ENCODE results near the gene MTA3. TPM values are rescaled to one million over a fixed set of nuclear protein-coding genes. Genes with fewer than 3 reads are reported as not detected.

MTA3 gene
- polyA plus RNA-seq, 1 donor from 2014 or later: 11.2 TPM

DNA sequence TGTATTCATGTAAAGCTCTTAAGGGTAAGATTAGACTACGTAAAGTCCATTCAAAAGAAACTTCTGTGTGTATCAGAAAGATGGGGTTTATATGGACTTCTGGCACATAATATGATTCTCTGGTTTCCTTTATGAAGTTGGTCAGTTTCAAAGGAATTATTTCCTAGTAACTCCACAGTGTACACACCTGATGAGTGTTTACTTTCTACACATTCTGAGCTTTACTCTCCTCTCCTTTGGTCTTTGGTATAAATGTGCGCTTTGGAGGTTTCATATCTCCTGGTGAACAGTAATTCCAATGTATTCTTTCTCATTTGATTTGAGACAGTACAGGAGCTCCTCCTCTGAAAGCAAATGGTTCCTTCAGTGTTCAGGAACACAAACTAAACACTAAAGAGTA is 107.4 kb downstream of the MTA3 start:
- H2AFZ ChIP-seq (ENCODE audit: low read depth, low read length): no peak overlapping the region
- H3K27ac ChIP-seq (ENCODE audit: low read length): no peak overlapping the region
- no peak overlapping the region for H3K4me3 ChIP-seq (ENCODE audit: low read length)
- H3F3A ChIP-seq (ENCODE audit: insufficient read depth, low read length, poor library complexity, severe bottlenecking): no peaks in the 10 kb centered on the region
- H3K9ac ChIP-seq (ENCODE audit: low read length): no peak overlapping the region
- H3K9me3 ChIP-seq (ENCODE audit: low read length): no peaks in the 10 kb centered on the region
- H3K4me2 ChIP-seq (ENCODE audit: low read length): no peak overlapping the region
- H3K27me3 ChIP-seq (ENCODE audit: insufficient read depth, low read depth, low read length): no peaks in the 10 kb centered on the region
- H3K36me3 ChIP-seq (ENCODE audit: insufficient read depth, low read length): no peaks in the 10 kb centered on the region
- H3K79me2 ChIP-seq (replicated peaks; ENCODE audit: insufficient read depth, low read length): no peaks in the 10 kb centered on the region
- H3K9me2 ChIP-seq (ENCODE audit: insufficient read depth, low read length): no peaks in the 10 kb centered on the region
- TF ChIP-seq POLR2AphosphoS5 (IDR thresholded peaks at IDR 0.05) (no peak), SMC3 (conservative IDR thresholded peaks at IDR 0.05; ENCODE audit: poor library complexity) (no peak), CTCF (IDR thresholded peaks at IDR 0.05; ENCODE audit: poor library complexity, severe bottlenecking) (no peak), REST (IDR thresholded peaks at IDR 0.05; ENCODE audit: borderline replicate concordance) (no peak), RAD21 (conservative IDR thresholded peaks at IDR 0.05) (no peak), EZH2 (IDR thresholded peaks at IDR 0.05; ENCODE audit: borderline replicate concordance, insufficient read depth, low read length, poor library complexity, severe bottlenecking) (no peak), TAF1 (IDR thresholded peaks at IDR 0.05; ENCODE audit: low read depth) (no peak), MXI1 (conservative IDR thresholded peaks at IDR 0.05; ENCODE audit: poor library complexity, severe bottlenecking) (no peak)
- no peaks in the 10 kb centered on the region for H4K20me1 ChIP-seq (ENCODE audit: insufficient read depth)

- H3K79me2 ChIP-seq (replicated peaks; ENCODE audit: insufficient read depth, low read length): no peaks in the 10 kb centered on the region
- no peaks in the 10 kb centered on the region for H3K36me3 ChIP-seq (ENCODE audit: insufficient read depth, low read length)
These were observed 116.9 kb downstream of the MTA3 start for GRCh38 chr2:42685303-42685702.

More at GRCh38 chr2:42685303-42685702, 116.9 kb downstream of the MTA3 start:
- TF ChIP-seq EP300 (conservative IDR thresholded peaks at IDR 0.05; ENCODE audit: poor library complexity, severe bottlenecking) (no peak), POLR2AphosphoS5 (IDR thresholded peaks at IDR 0.05) (no peak), TAF1 (IDR thresholded peaks at IDR 0.05; ENCODE audit: low read depth) (no peak), MXI1 (conservative IDR thresholded peaks at IDR 0.05; ENCODE audit: poor library complexity, severe bottlenecking) (no peak), REST (IDR thresholded peaks at IDR 0.05; ENCODE audit: borderline replicate concordance) (no peak), SMC3 (conservative IDR thresholded peaks at IDR 0.05; ENCODE audit: poor library complexity) (no peak), CTCF (IDR thresholded peaks at IDR 0.05; ENCODE audit: poor library complexity, severe bottlenecking) (no peak), EZH2 (IDR thresholded peaks at IDR 0.05; ENCODE audit: borderline replicate concordance, insufficient read depth, low read length, poor library complexity, severe bottlenecking) (no peak), RAD21 (conservative IDR thresholded peaks at IDR 0.05) (no peak)
- Histone ChIP-seq H4K20me1 (ENCODE audit: insufficient read depth) (no peaks in the 10 kb centered on the region), H3K27me3 (ENCODE audit: insufficient read depth, low read depth, low read length) (no peaks in the 10 kb centered on the region), H3K4me3 (ENCODE audit: low read length) (no peak overlapping the region), H3K9me2 (ENCODE audit: insufficient read depth, low read length) (no peaks in the 10 kb centered on the region), H3K9ac (ENCODE audit: low read length) (no peak overlapping the region), H2AFZ (ENCODE audit: low read depth, low read length) (no peak overlapping the region), H3F3A (ENCODE audit: insufficient read depth, low read length, poor library complexity, severe bottlenecking) (no peaks in the 10 kb centered on the region), H3K9me3 (ENCODE audit: low read length) (no peaks in the 10 kb centered on the region), H3K27ac (ENCODE audit: low read length) (no peak overlapping the region), H3K4me2 (ENCODE audit: low read length) (no peak overlapping the region)

Measured in neural cell (in vitro differentiated cells).